ENCODE results near the gene RASGRP1. TPM values are rescaled to one million over a fixed set of nuclear protein-coding genes. Genes with fewer than 3 reads are reported as not detected.

The RASGRP1 gene
- total RNA-seq, 1 donor from 2014 or later: 2.3 TPM

DNA sequence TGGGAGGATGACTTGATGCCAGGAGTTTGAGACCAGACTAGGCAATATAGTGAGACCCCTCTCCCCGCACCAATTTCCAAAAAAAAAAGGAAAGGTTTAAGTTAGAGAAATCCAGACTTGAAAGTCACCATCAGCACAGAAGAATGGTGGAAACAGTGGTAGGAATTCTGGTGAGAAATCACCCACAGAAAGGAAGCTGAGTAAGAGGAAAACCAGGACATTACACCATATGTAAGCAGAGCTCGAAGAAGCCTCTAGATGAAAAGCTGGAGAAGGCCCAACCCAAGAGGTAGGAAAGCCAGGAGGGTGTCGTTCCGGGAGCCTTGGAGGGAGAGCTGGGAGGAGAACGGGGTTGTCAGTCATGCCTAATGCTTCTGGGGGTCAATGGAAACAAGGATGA is 40.5 kb downstream of the RASGRP1 start:
- H3K4me3 ChIP-seq: no peak overlapping the region
- no peak overlapping the region for H3K27ac ChIP-seq
- no peaks in the 10 kb centered on the region for H3K4me1 ChIP-seq
- DNase-seq: no peak
- no peaks in the 10 kb centered on the region for H3K9me3 ChIP-seq
- intact Hi-C loops (cut with DNase I): no loop called here
- no peaks in the 10 kb centered on the region for H3K27me3 ChIP-seq (ENCODE audit: low read depth)
- ATAC-seq: no peak
- TF ChIP-seq, protein P1, sequence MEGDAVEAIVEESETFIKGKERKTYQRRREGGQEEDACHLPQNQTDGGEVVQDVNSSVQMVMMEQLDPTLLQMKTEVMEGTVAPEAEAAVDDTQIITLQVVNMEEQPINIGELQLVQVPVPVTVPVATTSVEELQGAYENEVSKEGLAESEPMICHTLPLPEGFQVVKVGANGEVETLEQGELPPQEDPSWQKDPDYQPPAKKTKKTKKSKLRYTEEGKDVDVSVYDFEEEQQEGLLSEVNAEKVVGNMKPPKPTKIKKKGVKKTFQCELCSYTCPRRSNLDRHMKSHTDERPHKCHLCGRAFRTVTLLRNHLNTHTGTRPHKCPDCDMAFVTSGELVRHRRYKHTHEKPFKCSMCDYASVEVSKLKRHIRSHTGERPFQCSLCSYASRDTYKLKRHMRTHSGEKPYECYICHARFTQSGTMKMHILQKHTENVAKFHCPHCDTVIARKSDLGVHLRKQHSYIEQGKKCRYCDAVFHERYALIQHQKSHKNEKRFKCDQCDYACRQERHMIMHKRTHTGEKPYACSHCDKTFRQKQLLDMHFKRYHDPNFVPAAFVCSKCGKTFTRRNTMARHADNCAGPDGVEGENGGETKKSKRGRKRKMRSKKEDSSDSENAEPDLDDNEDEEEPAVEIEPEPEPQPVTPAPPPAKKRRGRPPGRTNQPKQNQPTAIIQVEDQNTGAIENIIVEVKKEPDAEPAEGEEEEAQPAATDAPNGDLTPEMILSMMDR (IDR thresholded peaks at IDR 0.05): no peak
- H3K36me3 ChIP-seq: no peaks in the 10 kb centered on the region

DNA sequence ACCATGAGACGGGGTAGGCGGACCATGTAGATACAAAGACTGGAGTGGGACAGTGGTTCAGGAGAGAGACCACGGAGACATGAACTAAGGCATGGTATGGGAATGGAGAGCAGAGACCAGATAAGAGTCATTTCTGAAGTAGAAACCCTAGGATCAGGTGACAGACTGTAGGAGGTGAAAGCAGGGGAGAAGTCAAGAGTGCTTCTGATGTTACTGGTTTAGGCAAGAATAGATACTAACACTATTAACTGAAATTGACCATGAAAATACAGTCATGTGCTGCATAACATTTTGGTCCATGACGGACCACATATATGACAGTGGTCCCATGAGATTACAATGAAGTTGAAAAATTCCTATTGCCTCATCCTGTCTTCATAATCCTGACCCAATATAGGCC is 41.7 kb downstream of the RASGRP1 start:
- Histone ChIP-seq H3K27me3 (ENCODE audit: low read depth) (no peaks in the 10 kb centered on the region), H3K27ac (no peak overlapping the region), H3K36me3 (no peaks in the 10 kb centered on the region), H3K4me1 (no peaks in the 10 kb centered on the region), H3K4me3 (no peak overlapping the region), H3K9me3 (no peaks in the 10 kb centered on the region)
- intact Hi-C loops (cut with DNase I): no loop called here
- TF ChIP-seq, protein P1 (IDR thresholded peaks at IDR 0.05): no peak
- no peak for ATAC-seq
- DNase-seq: no peak

DNA sequence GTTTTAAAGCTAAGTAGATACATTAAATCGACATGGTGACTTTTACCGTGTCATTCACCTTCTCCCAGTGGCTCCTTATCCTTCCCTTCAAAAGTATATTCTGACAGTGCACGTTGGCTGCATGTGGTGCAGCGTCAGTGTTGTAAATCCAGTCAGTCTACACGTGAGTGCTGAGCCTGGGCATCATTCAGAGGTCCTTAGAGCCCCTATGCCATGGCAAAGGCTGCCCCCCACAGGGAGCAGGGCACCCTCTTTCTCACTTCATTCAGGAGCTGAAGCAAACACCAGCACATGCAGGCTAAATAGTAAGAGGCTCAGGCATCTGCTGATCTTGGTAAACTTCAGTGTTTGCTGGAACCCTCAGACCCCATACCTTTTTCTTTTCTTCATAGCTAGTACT is 43.3 kb downstream of the RASGRP1 start:
- no peak overlapping the region for H3K4me3 ChIP-seq
- no peaks in the 10 kb centered on the region for H3K36me3 ChIP-seq
- no peak for ATAC-seq
- no peaks in the 10 kb centered on the region for H3K9me3 ChIP-seq
- intact Hi-C loops (cut with DNase I): no loop called here
- TF ChIP-seq, protein P1 (IDR thresholded peaks at IDR 0.05): no peak
- no peaks in the 10 kb centered on the region for H3K27me3 ChIP-seq (ENCODE audit: low read depth)
- no peaks in the 10 kb centered on the region for H3K4me1 ChIP-seq
- no peak overlapping the region for H3K27ac ChIP-seq
- DNase-seq: no peak

DNA sequence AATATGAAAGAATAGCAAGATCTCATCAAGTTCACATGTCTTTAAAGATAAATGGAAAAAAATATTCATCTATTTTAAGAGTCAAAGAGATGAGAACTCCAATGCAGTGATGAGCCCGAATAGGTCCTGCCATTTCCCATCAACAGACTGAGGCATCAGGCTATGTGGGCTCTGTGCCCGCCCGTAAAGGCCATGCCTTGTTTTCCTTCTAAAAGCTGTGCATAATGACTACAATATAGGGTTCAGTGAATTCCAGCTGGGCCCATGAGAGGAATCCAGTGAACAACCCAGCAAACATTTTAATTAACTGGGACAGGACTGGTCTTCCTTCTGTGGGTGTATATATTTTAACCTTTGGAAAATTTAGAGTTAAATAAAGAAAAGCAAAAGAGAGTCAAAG is 44.6 kb downstream of the RASGRP1 start:
- DNase-seq (no peak), ATAC-seq (no peak)
- no peak overlapping the region for H3K4me3 ChIP-seq
- intact Hi-C loops (cut with DNase I): no loop called here
- H3K36me3 ChIP-seq: no peaks in the 10 kb centered on the region
- no peak overlapping the region for H3K27ac ChIP-seq
- H3K4me1 ChIP-seq: no peaks in the 10 kb centered on the region
- H3K9me3 ChIP-seq: no peaks in the 10 kb centered on the region
- TF ChIP-seq, protein P1 (IDR thresholded peaks at IDR 0.05): no peak
- no peaks in the 10 kb centered on the region for H3K27me3 ChIP-seq (ENCODE audit: low read depth)

DNA sequence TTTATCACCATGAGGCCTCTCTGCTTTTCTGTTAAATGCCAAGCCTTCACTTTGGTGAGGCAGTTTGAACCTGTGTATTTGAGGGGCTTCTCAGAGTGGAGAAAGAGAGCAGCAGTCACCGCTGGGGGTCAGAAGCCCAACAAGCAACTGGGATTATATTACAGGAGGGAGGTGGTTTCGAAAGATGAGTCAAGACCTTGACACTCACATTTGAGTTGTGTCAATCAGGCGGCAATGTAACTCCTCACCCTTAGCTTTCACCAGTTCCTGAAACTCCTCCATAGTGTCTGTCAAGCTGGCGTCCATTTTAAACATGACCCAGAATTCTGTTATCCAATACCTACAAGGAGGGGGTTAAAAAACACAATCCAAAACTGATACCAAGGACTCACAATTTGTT is 46.5 kb downstream of the RASGRP1 start:
- intact Hi-C loops (cut with DNase I): no loop called here
- Histone ChIP-seq H3K27me3 (ENCODE audit: low read depth) (no peaks in the 10 kb centered on the region), H3K4me1 (no peaks in the 10 kb centered on the region), H3K9me3 (no peaks in the 10 kb centered on the region), H3K4me3 (no peak overlapping the region), H3K36me3 (no peaks in the 10 kb centered on the region), H3K27ac (no peak overlapping the region)
- TF ChIP-seq, protein P1 (IDR thresholded peaks at IDR 0.05): no peak
- DNase-seq: no peak
- ATAC-seq: no peak

Measured in lower lobe of right lung (tissue), 2 donors.